ENCODE results near the gene FGD6. TPM values are rescaled to one million over a fixed set of nuclear protein-coding genes. Genes with fewer than 3 reads are reported as not detected.
"Not testable (repeated sequence)": the region's sequence is repeated elsewhere in the genome, so short reads cannot be mapped to it uniquely, and the experiment has no call there.

Gene FGD6
- total RNA-seq, 1 donor from 2014 or later: 22.2 TPM

- DNase-seq (ENCODE audit: low spot score): no peak
- ATAC-seq: no peak
- intact Hi-C loops (cut with DNase I): loop anchor here (5.0 to 10.0 kb wide), 2 partner anchors 222 to 420 kb away; no protein-coding TSS in a partner anchor
These were observed 102.4 kb downstream of the FGD6 start for GRCh38 chr12:95114766-95115405.

GRCh38 chr12:95107362-95107761 is 109.9 kb downstream of the FGD6 start:
- DNase-seq (ENCODE audit: low spot score): no peak
- intact Hi-C loops (cut with DNase I): no loop called here
- peak; percentile 66 for ATAC-seq

GRCh38 chr12:95105540-95105939 is 111.7 kb downstream of the FGD6 start:
- intact Hi-C loops (cut with DNase I): no loop called here
- ATAC-seq: no peak

GRCh38 chr12:95104919-95105452 is 112.3 kb downstream of the FGD6 start:
- intact Hi-C loops (cut with DNase I): no loop called here
- ATAC-seq: no peak

More at GRCh38 chr12:95105540-95105939, 111.7 kb downstream of the FGD6 start:
- DNase-seq (ENCODE audit: low spot score): no peak

GRCh38 chr12:95102916-95103671 is 114.2 kb downstream of the FGD6 start:
- DNase-seq (ENCODE audit: low spot score) (no peak), ATAC-seq (no peak)
- intact Hi-C loops (cut with DNase I): no loop called here

More at GRCh38 chr12:95104919-95105452, 112.3 kb downstream of the FGD6 start:
- no peak for DNase-seq (ENCODE audit: low spot score)

GRCh38 chr12:95101957-95102356 is 115.3 kb downstream of the FGD6 start:
- DNase-seq (ENCODE audit: low spot score); intact Hi-C loops (cut with DNase I); ATAC-seq: not testable (repeated sequence)

GRCh38 chr12:95100264-95101190 is 116.7 kb downstream of the FGD6 start:
- no peak for ATAC-seq
- no peak for DNase-seq (ENCODE audit: low spot score)
- intact Hi-C loops (cut with DNase I): no loop called here

GRCh38 chr12:95099270-95099790 is 117.9 kb downstream of the FGD6 start:
- ATAC-seq (no peak), DNase-seq (ENCODE audit: low spot score) (no peak)
- intact Hi-C loops (cut with DNase I): no loop called here

GRCh38 chr12:95096852-95097251 is 120.4 kb downstream of the FGD6 start:
- intact Hi-C loops (cut with DNase I): no loop called here
- ATAC-seq (peak; percentile 84), DNase-seq (ENCODE audit: low spot score) (no peak)

- DNase-seq (ENCODE audit: low spot score) (no peak), ATAC-seq (peak; percentile 34)
- intact Hi-C loops (cut with DNase I): no loop called here
These were observed 120.9 kb downstream of the FGD6 start for GRCh38 chr12:95096378-95096777.

- intact Hi-C loops (cut with DNase I): not testable (repeated sequence)
These were observed 121.4 kb downstream of the FGD6 start for GRCh38 chr12:95095866-95096265.

GRCh38 chr12:95089462-95089861 is 127.8 kb downstream of the FGD6 start:
- DNase-seq (ENCODE audit: low spot score): no peak

More at GRCh38 chr12:95095866-95096265, 121.4 kb downstream of the FGD6 start:
- not testable (repeated sequence) for ATAC-seq; DNase-seq (ENCODE audit: low spot score)

GRCh38 chr12:95088379-95088778 is 128.9 kb downstream of the FGD6 start:
- DNase-seq (ENCODE audit: low spot score) (no peak), ATAC-seq (no peak)
- intact Hi-C loops (cut with DNase I): no loop called here

More at GRCh38 chr12:95089462-95089861, 127.8 kb downstream of the FGD6 start:
- intact Hi-C loops (cut with DNase I): no loop called here
- ATAC-seq: no peak

- no peak for DNase-seq (ENCODE audit: low spot score)
- intact Hi-C loops (cut with DNase I): no loop called here
- ATAC-seq: no peak
These were observed 131.7 kb downstream of the FGD6 start for GRCh38 chr12:95085612-95086011.

- intact Hi-C loops (cut with DNase I): no loop called here
- ATAC-seq (peak; percentile 93), DNase-seq (ENCODE audit: low spot score) (no peak)
These were observed 133.3 kb downstream of the FGD6 start for GRCh38 chr12:95083938-95084337.

GRCh38 chr12:95083471-95083870 is 133.8 kb downstream of the FGD6 start:
- DNase-seq (ENCODE audit: low spot score) (no peak), ATAC-seq (peak; percentile 35)
- intact Hi-C loops (cut with DNase I): no loop called here

GRCh38 chr12:95077341-95077740 is 139.9 kb downstream of the FGD6 start:
- DNase-seq (ENCODE audit: low spot score) (no peak), ATAC-seq (no peak)
- intact Hi-C loops (cut with DNase I): no loop called here

GRCh38 chr12:95074766-95075165 is 142.5 kb downstream of the FGD6 start:
- DNase-seq (ENCODE audit: low spot score): no peak
- intact Hi-C loops (cut with DNase I): no loop called here

More at GRCh38 chr12:95074766-95075165, 142.5 kb downstream of the FGD6 start:
- ATAC-seq: peak; percentile 35
